ENCODE data around the gene BATF. TPM values are rescaled to one million over a fixed set of nuclear protein-coding genes. Genes with fewer than 3 reads are reported as not detected.

The BATF gene
- total RNA-seq, 5 donors from 2014 or later (not counting 1 experiment from before 2014, with no cell fraction given), result 12.0 to 22.4 (median 19.2) TPM

- ChIA-PET POLR2A (no interaction called here), CTCF (interaction anchor here in 1 of 2 donors (0.6 kb wide), 1 partner anchor 105 kb away, joined by 4 read pairs; no protein-coding TSS in a partner anchor)
- H3K4me3 ChIP-seq (ENCODE audit: control insufficient read depth in 1 of 2, extremely low read depth in 1 of 2, low read length in 1 of 2), result no peak overlapping the region
- no peak overlapping the region for H3K4me3 Mint-ChIP-seq
- WGBS (ENCODE audit: insufficient coverage), result 90% methylated on average over 2 of the region's 4 CpGs
- peaks cover 0 to 13% of the 10 kb centered on the region in 2 experiments for H3K4me1 ChIP-seq (ENCODE audit: control insufficient read depth in 1 of 2, extremely low read depth in 1 of 2, insufficient read depth in 2 of 2, low read length in 2 of 2)
- peaks cover 0 to 8% of the 10 kb centered on the region in 2 experiments for H3K27me3 ChIP-seq (replicated peaks in 1 of 2; ENCODE audit: control insufficient read depth in 2 of 2, extremely low read depth in 1 of 2, insufficient read depth in 2 of 2, low read length in 1 of 2)
- H3K36me3 ChIP-seq (ENCODE audit: control insufficient read depth in 2 of 2, extremely low read depth in 1 of 2, insufficient read depth in 1 of 2, low read length in 1 of 2), result no peaks in the 10 kb centered on the region
- DNase-seq, result no peak
- no peaks in the 10 kb centered on the region for H3K9me3 Mint-ChIP-seq
- H3K27ac ChIP-seq (ENCODE audit: low read length), result no peak overlapping the region
- peaks cover 0 to 2% of the 10 kb centered on the region in 2 donors for H3K27me3 Mint-ChIP-seq
- peaks cover 7 to 17% (median 14%) of the 10 kb centered on the region in 3 donors for H3K4me1 Mint-ChIP-seq
- no peaks in the 10 kb centered on the region for H3K9me3 ChIP-seq
- no peak for ATAC-seq (replicated peaks in 1 of 4)
- no peak overlapping the region for H3K27ac Mint-ChIP-seq
- no peaks in the 10 kb centered on the region for H3K36me3 Mint-ChIP-seq
Measured at GRCh38 chr14:75484711-75485429, 37.4 kb upstream of the BATF start.

GRCh38 chr14:75486318-75486717 is 36.0 kb upstream of the BATF start:
- Mint-ChIP-seq H3K36me3 (no peaks in the 10 kb centered on the region), H3K27me3 (no peaks in the 10 kb centered on the region), H3K4me3 (no peak overlapping the region), H3K4me1 (peaks cover 7 to 17% (median 14%) of the 10 kb centered on the region in 3 donors), H3K9me3 (no peaks in the 10 kb centered on the region), H3K27ac (peak overlapping the region in 1 of 2 donors; percentile 66)
- Histone ChIP-seq H3K36me3 (ENCODE audit: control insufficient read depth in 2 of 2, extremely low read depth in 1 of 2, insufficient read depth in 1 of 2, low read length in 1 of 2) (no peaks in the 10 kb centered on the region), H3K27ac (ENCODE audit: low read length) (no peak overlapping the region), H3K27me3 (replicated peaks in 1 of 2; ENCODE audit: control insufficient read depth in 2 of 2, extremely low read depth in 1 of 2, insufficient read depth in 2 of 2, low read length in 1 of 2) (peaks cover 0 to 5% of the 10 kb centered on the region in 2 experiments), H3K9me3 (no peaks in the 10 kb centered on the region), H3K4me3 (ENCODE audit: control insufficient read depth in 1 of 2, extremely low read depth in 1 of 2, low read length in 1 of 2) (no peak overlapping the region), H3K4me1 (ENCODE audit: control insufficient read depth in 1 of 2, extremely low read depth in 1 of 2, insufficient read depth in 2 of 2, low read length in 2 of 2) (peaks cover 0 to 13% of the 10 kb centered on the region in 2 experiments)
- no CpG with 5 or more reads among the region's 1 CpG for WGBS (ENCODE audit: insufficient coverage)
- no peak for DNase-seq
- POLR2A ChIA-PET, result no interaction called here
- no peak for ATAC-seq (replicated peaks in 1 of 4)
- CTCF ChIA-PET, result interaction anchor here in 1 of 2 donors (1.3 kb wide), 1 partner anchor 355 kb away, joined by 3 read pairs; no protein-coding TSS in a partner anchor

- Mint-ChIP-seq H3K27me3 (no peaks in the 10 kb centered on the region), H3K9me3 (no peaks in the 10 kb centered on the region), H3K27ac (no peak overlapping the region), H3K36me3 (no peaks in the 10 kb centered on the region), H3K4me1 (peaks cover 7 to 17% (median 14%) of the 10 kb centered on the region in 3 donors), H3K4me3 (no peak overlapping the region)
- Histone ChIP-seq H3K9me3 (no peaks in the 10 kb centered on the region), H3K4me1 (ENCODE audit: control insufficient read depth in 1 of 2, extremely low read depth in 1 of 2, insufficient read depth in 2 of 2, low read length in 2 of 2) (peaks cover 0 to 13% of the 10 kb centered on the region in 2 experiments), H3K36me3 (ENCODE audit: control insufficient read depth in 2 of 2, extremely low read depth in 1 of 2, insufficient read depth in 1 of 2, low read length in 1 of 2) (no peaks in the 10 kb centered on the region), H3K4me3 (ENCODE audit: control insufficient read depth in 1 of 2, extremely low read depth in 1 of 2, low read length in 1 of 2) (no peak overlapping the region), H3K27me3 (replicated peaks in 1 of 2; ENCODE audit: control insufficient read depth in 2 of 2, extremely low read depth in 1 of 2, insufficient read depth in 2 of 2, low read length in 1 of 2) (peaks cover 0 to 4% of the 10 kb centered on the region in 2 experiments), H3K27ac (ENCODE audit: low read length) (no peak overlapping the region)
- ChIA-PET CTCF (interaction anchor here (0.5 to 1.9 kb wide), 9 partner anchors 9 to 356 kb away, joined by 3 to 6 read pairs (median 4); no protein-coding TSS in a partner anchor), POLR2A (interaction anchor here in 1 of 2 donors (0.7 kb wide), 1 partner anchor 370 kb away, joined by 4 read pairs; no protein-coding TSS in a partner anchor)
- DNase-seq, result peak in 1 of 35 experiments; percentile 44
- peak; percentile 48 to 82 (median 59) for ATAC-seq (replicated peaks in 1 of 4)
- WGBS (ENCODE audit: insufficient coverage), result 32% methylated on average over 3 of the region's 7 CpGs
Measured at GRCh38 chr14:75487155-75487671, 35.1 kb upstream of the BATF start.

DNA sequence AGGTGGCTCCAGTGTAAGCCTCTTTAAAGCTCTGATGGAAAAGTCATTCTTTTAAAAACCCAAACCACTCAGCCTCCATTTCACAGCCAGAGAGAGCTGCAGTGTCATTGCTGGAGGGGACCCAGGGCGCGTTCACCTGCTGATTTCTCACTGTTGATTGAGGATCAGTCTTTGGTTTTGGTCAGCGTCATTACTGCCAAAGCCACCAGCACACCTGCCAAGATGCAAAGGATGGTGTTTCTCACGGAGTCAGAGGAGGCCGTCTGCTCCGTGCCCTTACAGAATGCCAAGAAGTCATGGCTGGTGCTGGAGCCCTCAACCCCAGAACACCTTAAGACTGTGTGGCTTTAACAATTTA is 32.8 kb upstream of the BATF start:
- Mint-ChIP-seq H3K36me3 (no peaks in the 10 kb centered on the region), H3K27ac (no peak overlapping the region), H3K4me3 (no peak overlapping the region), H3K27me3 (no peaks in the 10 kb centered on the region), H3K4me1 (peaks cover 7 to 22% (median 14%) of the 10 kb centered on the region in 3 donors), H3K9me3 (no peaks in the 10 kb centered on the region)
- ATAC-seq (replicated peaks in 1 of 4) (no peak), DNase-seq (no peak)
- Histone ChIP-seq H3K36me3 (ENCODE audit: control insufficient read depth in 2 of 2, extremely low read depth in 1 of 2, insufficient read depth in 1 of 2, low read length in 1 of 2) (no peaks in the 10 kb centered on the region), H3K9me3 (no peaks in the 10 kb centered on the region), H3K27me3 (replicated peaks in 1 of 2; ENCODE audit: control insufficient read depth in 2 of 2, extremely low read depth in 1 of 2, insufficient read depth in 2 of 2, low read length in 1 of 2) (no peaks in the 10 kb centered on the region), H3K4me1 (ENCODE audit: control insufficient read depth in 1 of 2, extremely low read depth in 1 of 2, insufficient read depth in 2 of 2, low read length in 2 of 2) (peaks cover 0 to 13% of the 10 kb centered on the region in 2 experiments), H3K4me3 (ENCODE audit: control insufficient read depth in 1 of 2, extremely low read depth in 1 of 2, low read length in 1 of 2) (no peak overlapping the region), H3K27ac (ENCODE audit: low read length) (no peak overlapping the region)
- ChIA-PET CTCF (interaction anchor here (0.8 to 1.7 kb wide), 9 partner anchors 26 to 628 kb away, joined by 3 to 9 read pairs (median 3); no protein-coding TSS in a partner anchor), POLR2A (no interaction called here)
- WGBS (ENCODE audit: insufficient coverage), result 88% methylated on average over 6 of the region's 6 CpGs

- ChIA-PET POLR2A (no interaction called here), CTCF (no interaction called here)
- Histone ChIP-seq H3K4me3 (ENCODE audit: control insufficient read depth in 1 of 2, extremely low read depth in 1 of 2, low read length in 1 of 2) (no peak overlapping the region), H3K9me3 (no peaks in the 10 kb centered on the region), H3K27ac (ENCODE audit: low read length) (no peak overlapping the region), H3K36me3 (ENCODE audit: control insufficient read depth in 2 of 2, extremely low read depth in 1 of 2, insufficient read depth in 1 of 2, low read length in 1 of 2) (no peaks in the 10 kb centered on the region), H3K4me1 (ENCODE audit: control insufficient read depth in 1 of 2, extremely low read depth in 1 of 2, insufficient read depth in 2 of 2, low read length in 2 of 2) (peaks cover 0 to 13% of the 10 kb centered on the region in 2 experiments), H3K27me3 (replicated peaks in 1 of 2; ENCODE audit: control insufficient read depth in 2 of 2, extremely low read depth in 1 of 2, insufficient read depth in 2 of 2, low read length in 1 of 2) (no peaks in the 10 kb centered on the region)
- ATAC-seq (replicated peaks in 1 of 4) (no peak), DNase-seq (no peak)
- WGBS (ENCODE audit: insufficient coverage), result 77% methylated on average over 9 of the region's 14 CpGs
- Mint-ChIP-seq H3K36me3 (no peaks in the 10 kb centered on the region), H3K27ac (no peak overlapping the region), H3K4me3 (no peak overlapping the region), H3K9me3 (no peaks in the 10 kb centered on the region), H3K4me1 (peaks cover 7 to 20% (median 14%) of the 10 kb centered on the region in 3 donors), H3K27me3 (no peaks in the 10 kb centered on the region)
Measured at GRCh38 chr14:75491376-75491978, 30.8 kb upstream of the BATF start.

GRCh38 chr14:75492832-75493591 is 29.3 kb upstream of the BATF start:
- WGBS (ENCODE audit: insufficient coverage), result 83% methylated on average over 3 of the region's 9 CpGs
- Mint-ChIP-seq H3K27ac (no peak overlapping the region), H3K4me1 (peaks cover 11 to 20% (median 19%) of the 10 kb centered on the region in 3 donors), H3K27me3 (no peaks in the 10 kb centered on the region), H3K9me3 (no peaks in the 10 kb centered on the region), H3K36me3 (no peaks in the 10 kb centered on the region), H3K4me3 (no peak overlapping the region)
- POLR2A ChIA-PET, result interaction anchor here in 1 of 2 donors (0.7 kb wide), 1 partner anchor 309 kb away, joined by 3 read pairs; no protein-coding TSS in a partner anchor
- Histone ChIP-seq H3K27ac (ENCODE audit: low read length) (no peak overlapping the region), H3K36me3 (ENCODE audit: control insufficient read depth in 2 of 2, extremely low read depth in 1 of 2, insufficient read depth in 1 of 2, low read length in 1 of 2) (no peaks in the 10 kb centered on the region), H3K4me3 (ENCODE audit: control insufficient read depth in 1 of 2, extremely low read depth in 1 of 2, low read length in 1 of 2) (no peak overlapping the region), H3K27me3 (replicated peaks in 1 of 2; ENCODE audit: control insufficient read depth in 2 of 2, extremely low read depth in 1 of 2, insufficient read depth in 2 of 2, low read length in 1 of 2) (no peaks in the 10 kb centered on the region), H3K4me1 (ENCODE audit: control insufficient read depth in 1 of 2, extremely low read depth in 1 of 2, insufficient read depth in 2 of 2, low read length in 2 of 2) (peaks cover 0 to 19% of the 10 kb centered on the region in 2 experiments), H3K9me3 (no peaks in the 10 kb centered on the region)
- CTCF ChIA-PET, result interaction anchor here (0.6 kb wide), 2 partner anchors 34 to 305 kb away, joined by 3 read pairs; no protein-coding TSS in a partner anchor
- DNase-seq (no peak), ATAC-seq (replicated peaks in 1 of 4) (no peak)
